T47D (cell line): ENCODE data around the gene SLC16A7.

Experiments used
- DNase-seq, 2 experiments: peaks; one replicate each; pipeline versions ENCODE4 v3.0.0 to v3.0.0-alpha.2; 2011 to 2012; ENCODE audit warnings: low read depth in 1 of 2, low spot score in 1 of 2
- JUND ChIP-seq: IDR thresholded peaks from 2 replicates; pipeline ENCODE4 v1.6.1; 2012; ENCODE audit warnings: low read depth
- in situ Hi-C: cut with HindIII; loops from 2 replicates; pipeline ENCODE4 v1.10.0; 2016; ENCODE audit warnings: low sequenced_read_pairs, low pct_unique_long_range_greater_than_20kb

The SLC16A7 gene, protein sequence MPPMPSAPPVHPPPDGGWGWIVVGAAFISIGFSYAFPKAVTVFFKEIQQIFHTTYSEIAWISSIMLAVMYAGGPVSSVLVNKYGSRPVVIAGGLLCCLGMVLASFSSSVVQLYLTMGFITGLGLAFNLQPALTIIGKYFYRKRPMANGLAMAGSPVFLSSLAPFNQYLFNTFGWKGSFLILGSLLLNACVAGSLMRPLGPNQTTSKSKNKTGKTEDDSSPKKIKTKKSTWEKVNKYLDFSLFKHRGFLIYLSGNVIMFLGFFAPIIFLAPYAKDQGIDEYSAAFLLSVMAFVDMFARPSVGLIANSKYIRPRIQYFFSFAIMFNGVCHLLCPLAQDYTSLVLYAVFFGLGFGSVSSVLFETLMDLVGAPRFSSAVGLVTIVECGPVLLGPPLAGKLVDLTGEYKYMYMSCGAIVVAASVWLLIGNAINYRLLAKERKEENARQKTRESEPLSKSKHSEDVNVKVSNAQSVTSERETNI

DNA sequence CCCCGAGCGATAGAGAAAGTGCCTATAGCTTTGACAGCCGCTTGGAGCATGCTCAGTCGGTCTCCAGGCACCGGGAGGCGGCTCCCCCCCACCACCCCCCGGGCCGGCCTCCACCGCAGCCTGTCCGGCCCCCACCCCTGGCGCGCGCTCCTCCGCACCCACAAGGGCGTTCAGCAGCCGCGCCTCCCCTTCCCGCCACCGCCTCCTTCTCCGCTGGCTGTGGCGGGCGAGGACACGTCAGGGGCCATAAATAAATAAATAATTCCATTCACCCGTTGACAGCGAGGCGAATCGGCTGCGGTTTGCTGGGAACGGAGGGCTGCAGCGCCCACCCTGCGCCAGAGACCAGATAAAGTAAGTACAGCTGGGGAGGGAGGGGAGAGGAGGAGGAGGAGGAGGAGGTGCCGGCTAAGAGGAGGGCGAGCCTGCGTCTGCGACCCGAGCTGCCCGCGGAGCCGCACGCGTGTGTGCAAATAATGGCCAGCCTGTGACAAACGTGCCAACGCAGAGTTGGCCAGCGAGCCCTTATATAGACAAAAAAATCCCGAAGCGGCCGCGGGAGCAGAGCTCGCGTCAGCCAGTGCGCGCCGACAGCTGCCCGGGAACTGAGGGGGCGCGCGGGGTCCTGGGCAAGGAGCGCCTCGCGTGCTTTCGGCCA lies at the start of gene SLC16A7:
TSS of gene SLC16A7 (plus strand) at position 147 of the 658 bp plus-strand sequence. CDS start 108,773 bp downstream, outside the sequence.
- DNase-seq: peak; percentile 17 to 67
- TF ChIP-seq JUND: no peak
- in situ Hi-C loops: no loop called here

DNA sequence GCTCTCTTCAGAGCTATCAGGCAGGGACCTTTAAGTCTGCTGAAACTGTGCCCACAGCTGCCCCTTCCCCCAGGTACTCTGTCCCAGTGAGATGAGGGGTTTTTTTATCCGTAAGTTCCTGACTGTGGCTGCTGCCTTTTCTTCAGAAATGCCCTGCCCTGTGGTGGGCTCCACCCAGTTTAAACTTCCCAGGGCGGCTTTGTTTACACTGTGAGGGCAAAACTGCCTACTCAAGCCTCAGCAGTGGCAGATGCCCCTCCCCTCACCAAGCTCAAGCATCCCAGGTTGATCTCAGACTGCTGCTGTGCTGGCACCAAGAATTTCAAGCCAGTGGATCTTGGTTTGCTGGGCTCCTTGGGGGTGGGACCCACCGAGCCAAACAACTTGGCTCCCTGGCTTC lies 46.9 kb upstream of the SLC16A7 start:
- no peak for DNase-seq
- in situ Hi-C loops: no loop called here
- no peak for TF ChIP-seq JUND

DNA sequence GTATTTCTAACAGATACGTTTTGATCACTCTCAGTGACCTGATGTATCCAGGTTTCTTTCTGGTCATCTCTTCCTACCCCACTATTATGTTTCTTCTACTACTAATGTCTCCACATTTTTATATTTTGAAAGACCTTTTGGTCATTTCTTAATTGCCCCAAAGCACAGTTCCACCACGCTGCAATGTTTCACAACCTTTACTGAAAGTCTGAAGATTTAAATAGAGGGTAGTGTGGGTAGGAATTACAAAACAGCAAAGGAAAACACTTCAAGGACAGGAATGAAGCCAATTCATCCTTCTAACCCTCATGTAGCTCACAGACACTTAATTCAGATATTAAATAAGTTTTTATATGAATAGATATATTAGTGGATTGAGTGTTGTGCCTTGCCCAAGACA lies 36.1 kb upstream of the SLC16A7 start:
- in situ Hi-C loops: no loop called here
- DNase-seq: no peak
- no peak for TF ChIP-seq JUND

DNA sequence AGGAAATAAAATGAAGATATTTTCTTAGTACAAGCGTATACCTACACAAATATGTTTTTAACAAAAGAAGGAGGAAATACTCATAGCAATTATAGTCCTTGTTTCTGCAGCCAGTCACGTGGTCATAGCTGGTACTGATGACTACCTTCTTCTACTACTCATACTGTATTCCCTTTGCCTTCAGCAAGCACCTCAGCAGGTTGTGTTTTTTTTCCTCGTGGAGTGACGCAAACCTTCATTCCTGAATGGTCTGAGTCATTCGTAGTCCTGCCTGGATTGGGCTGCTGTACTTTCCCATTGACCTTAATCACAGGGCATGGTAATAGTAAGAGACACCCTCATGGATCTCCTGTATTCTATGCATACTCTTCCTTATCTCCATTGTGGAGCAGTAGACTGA lies 25.7 kb upstream of the SLC16A7 start:
- TF ChIP-seq JUND: no peak
- in situ Hi-C loops: no loop called here
- no peak for DNase-seq

DNA sequence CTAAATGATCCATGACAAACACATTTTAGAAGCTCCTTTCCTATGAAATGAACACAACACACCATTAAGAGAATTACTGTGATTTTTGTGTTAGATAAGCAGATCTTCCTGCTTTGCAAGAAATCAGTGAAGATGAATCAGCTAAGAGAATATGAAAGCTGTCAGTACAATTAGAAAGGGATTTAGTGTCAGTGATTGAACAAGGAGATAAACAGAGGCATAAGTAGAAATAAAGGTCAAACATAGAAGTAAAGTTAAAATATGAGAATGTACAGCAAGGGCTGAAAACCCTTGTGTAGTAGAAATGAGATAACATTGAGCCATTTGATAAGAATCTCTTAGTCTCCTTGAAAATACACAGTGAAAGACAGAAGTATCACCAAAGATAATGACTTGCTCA lies 21.4 kb upstream of the SLC16A7 start:
- TF ChIP-seq JUND: no peak
- in situ Hi-C loops: no loop called here
- DNase-seq: no peak

DNA sequence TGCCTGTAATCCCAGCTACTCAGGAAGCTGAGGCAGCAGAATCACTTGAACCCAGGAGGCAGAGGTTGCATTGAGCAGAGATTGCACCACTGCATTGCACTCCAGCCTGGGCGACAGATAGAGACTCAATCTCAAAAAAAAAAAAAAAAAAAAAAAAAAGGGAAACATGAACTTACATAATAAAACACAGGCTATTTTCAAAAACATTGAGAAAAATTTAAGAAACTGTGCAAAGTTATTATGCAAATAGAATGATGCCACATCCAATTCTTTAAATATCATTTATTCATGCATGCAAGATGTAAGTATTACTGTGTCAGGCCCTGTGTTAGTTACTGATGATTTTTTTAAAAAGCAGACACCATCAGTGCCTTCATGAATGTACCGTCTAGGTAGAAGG lies 20.0 kb upstream of the SLC16A7 start:
- in situ Hi-C loops: no loop called here
- no peak for TF ChIP-seq JUND
- no peak for DNase-seq

DNA sequence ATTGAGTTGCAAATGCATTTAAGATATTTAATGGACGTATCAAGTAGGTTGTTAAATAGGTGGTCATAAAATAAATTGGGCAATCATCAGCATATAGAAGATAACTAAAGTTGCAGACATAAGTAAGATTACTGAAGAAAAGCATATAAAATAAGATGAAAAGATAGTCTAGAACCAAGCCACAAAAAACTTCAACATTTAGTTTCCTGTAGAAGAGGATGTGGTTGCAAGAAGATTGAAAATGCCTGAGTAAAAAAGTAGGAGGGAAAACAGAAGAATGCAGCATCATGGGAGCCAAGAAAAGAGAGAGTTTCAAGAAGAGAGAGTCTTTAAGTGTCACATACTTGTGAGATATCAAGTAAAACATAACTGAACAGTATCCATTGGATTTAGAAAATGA lies 17.6 kb upstream of the SLC16A7 start:
- no peak for TF ChIP-seq JUND
- DNase-seq: no peak
- in situ Hi-C loops: no loop called here

DNA sequence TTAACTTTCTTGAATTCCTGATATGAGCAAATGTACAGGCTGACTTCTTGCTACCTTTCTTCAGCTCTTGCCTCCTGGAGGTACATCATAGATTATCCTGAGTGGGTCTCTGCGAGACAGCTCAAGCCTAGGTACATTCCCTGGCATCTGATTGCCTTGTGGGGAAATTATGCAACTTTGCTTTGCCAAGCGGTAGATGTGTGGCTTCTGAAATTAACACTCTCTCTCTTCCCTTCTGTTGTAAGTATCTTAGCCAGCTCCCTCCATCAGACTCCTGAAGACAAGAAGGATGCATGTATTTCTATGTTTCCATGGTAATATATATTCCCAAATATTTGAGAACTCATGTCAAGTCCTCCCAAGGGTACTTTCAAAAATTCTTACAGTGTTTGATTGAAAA lies 16.2 kb upstream of the SLC16A7 start:
- no peak for DNase-seq
- TF ChIP-seq JUND: no peak
- in situ Hi-C loops: no loop called here

DNA sequence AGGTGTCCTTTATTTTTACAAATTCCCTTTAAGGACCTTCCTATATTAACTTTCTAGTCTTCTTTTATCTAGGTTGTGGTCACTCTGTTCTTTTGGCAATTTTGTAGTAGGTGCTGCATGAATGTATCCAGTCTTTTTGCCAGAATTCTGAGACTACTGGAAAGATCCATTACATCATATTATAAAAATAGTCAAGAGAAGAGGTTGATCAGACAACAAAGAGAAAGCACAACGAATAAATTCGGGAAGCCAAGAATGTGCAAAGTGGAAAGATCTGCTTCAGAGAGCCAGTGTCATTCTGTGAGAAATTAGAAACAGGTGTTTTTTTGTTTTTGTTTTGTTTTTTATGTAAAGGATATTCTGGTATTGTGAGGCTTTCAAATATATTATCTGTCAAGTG lies 15.8 kb upstream of the SLC16A7 start:
- TF ChIP-seq JUND: no peak
- DNase-seq: no peak
- in situ Hi-C loops: no loop called here

DNA sequence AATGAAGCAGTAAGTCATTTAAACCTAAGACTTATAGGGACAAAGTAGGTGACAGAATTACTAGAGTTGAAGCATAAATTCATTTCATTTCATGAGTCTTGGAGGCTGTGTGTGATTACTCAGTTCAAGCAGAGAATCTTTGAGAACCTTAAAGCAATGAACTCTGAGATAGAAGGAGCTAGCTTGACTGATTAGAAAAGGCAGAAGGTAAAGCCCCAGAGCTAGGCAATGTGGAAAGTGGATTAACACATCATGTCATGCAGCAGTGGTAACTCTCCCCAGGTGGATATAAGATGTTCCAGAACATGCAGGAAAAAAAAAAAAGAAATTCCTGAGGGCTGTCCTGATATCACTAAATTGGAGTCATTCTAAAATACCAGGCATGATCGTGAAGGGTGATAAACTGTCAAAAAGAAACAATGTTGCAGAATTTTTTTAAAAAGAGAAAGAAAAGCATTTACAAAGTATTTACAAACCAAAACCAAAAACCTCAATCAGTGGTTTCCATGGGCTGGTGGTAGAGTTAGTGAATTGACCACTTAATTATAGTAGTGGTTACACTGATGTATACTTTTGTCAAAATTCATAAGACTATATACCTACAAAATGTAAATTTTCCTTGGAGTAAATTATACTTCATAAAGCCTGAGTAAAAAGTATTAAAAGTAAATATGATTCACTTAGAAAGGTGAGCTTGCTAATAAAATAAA lies 12.7 kb upstream of the SLC16A7 start:
- in situ Hi-C loops: no loop called here
- TF ChIP-seq JUND: no peak
- no peak for DNase-seq

DNA sequence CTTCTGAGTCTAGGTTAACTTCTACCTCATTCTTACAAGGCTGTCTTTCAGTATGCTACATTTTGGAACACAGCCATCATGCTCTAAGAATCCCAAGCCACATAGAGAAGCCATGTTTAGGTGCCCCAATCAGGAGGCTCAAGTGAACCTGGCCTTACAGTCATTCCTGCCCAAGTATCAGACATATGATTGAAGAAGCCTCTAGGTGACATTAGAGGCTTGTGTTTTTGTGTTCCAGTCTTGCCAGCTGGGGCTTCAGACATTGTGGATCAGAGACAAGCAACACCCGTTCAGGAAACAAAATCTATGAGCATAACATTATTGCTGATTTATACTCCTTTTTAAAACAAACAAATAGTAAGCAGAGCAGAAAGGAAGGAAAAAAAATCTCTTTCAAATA lies 8.1 kb upstream of the SLC16A7 start:
- in situ Hi-C loops: no loop called here
- TF ChIP-seq JUND: no peak
- DNase-seq: no peak

DNA sequence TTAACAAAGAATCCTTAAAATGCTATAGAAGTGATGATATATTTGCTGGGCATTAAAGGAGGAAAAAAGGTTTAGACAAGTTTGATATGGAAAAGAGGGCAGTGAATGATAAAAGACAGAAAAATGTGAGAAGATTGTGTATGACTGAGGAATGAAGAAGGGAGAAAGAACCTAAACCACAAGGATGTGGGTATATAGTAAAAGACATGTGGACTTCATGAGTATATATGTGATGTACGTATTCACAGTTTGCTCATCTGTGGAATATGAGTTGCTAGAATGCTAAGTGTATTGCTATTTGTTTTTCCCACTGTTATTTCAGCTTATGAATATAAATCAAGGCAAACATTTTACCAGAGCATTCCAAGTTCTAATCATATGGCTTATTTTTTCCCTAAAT lies 2.1 kb upstream of the SLC16A7 start:
- in situ Hi-C loops: no loop called here
- no peak for TF ChIP-seq JUND
- DNase-seq: no peak
